HCT116 (cell line): ENCODE measurements around the gene TEAD1. TPM values are rescaled to one million over a fixed set of nuclear protein-coding genes. Genes with fewer than 3 reads are reported as not detected.

Source experiments
- ATAC-seq: fragments of 200-7000 bp; cut with Tn5 transposase; 2 replicates; pipeline ENCODE4 v1.9.1; 2020; ENCODE audit warnings: mild to moderate bottlenecking, moderate library complexity
- BruUV-seq: library from RNA; stranded (reverse); fragments of 400-500 nt; replicated peaks from 2 replicates; lab custom pipeline; 2021; lab: Mats Ljungman, UMichigan
- CTCF ChIA-PET: fragments of 300-600 bp; sonication (Branson Sonifier 250); formaldehyde crosslinking; loops from one replicate; lab custom pipeline; 2021; ENCODE audit warnings: antibody characterized with exemption; lab: Charles Lee
- POLR2A ChIA-PET: fragments of 300-600, 350-600 bp; sonication (Branson Sonifier 250); formaldehyde crosslinking; loops from one replicate; lab custom pipeline; 2021; ENCODE audit warnings: antibody characterized with exemption; lab: Charles Lee
- RAD21 ChIA-PET, 2 experiments: fragments of 300-600 bp; sonication (Branson Sonifier 250); formaldehyde crosslinking; loops; one replicate each; lab custom pipeline; 2023; ENCODE audit warnings: low total read pairs in 2 of 2; ENCODE audit not compliant: uncharacterized antibody in 2 of 2, unreplicated experiment in 2 of 2, low non-redundant PET in 1 of 2; lab: Charles Lee
- DNase-seq: peaks from one replicate; pipeline ENCODE4 v3.0.0-alpha.2; 2010; ENCODE audit warnings: low read depth, low spot score
- H2AFZ ChIP-seq: fragments of 200-600 bp; shearing (Covaris generic), sonication (generic); 2 replicates; pipeline ENCODE4 v1.6.1; 2017; ENCODE audit warnings: low read depth, mixed run types, mixed read lengths, antibody characterized with exemption, low read length; ENCODE audit not compliant: poor library complexity, severe bottlenecking
- H3K27ac ChIP-seq: 2 replicates; pipeline ENCODE4 v1.5.1; 2012; ENCODE audit warnings: low read depth, low read length
- H3K27me3 ChIP-seq: fragments of 200-600 bp; sonication (generic); 2 replicates; pipeline ENCODE4 v1.6.1; 2016; ENCODE audit warnings: mixed run types, low read length, mixed read lengths; ENCODE audit not compliant: insufficient read depth
- H3K36me3 ChIP-seq, 2 experiments: fragments of 200-500 bp in 1 of 2; fragments of 200-600 bp in 1 of 2; sonication (Bioruptor generic) in 1 of 2; sonication (generic) in 1 of 2; 2 replicates each; pipeline versions ENCODE4 v1.5.1 to v1.6.1; 2014 to 2016; ENCODE audit warnings: low read length in 2 of 2, inconsistent platforms in 1 of 2, mixed read lengths in 1 of 2, mixed run types in 1 of 2; ENCODE audit not compliant: insufficient read depth in 2 of 2, control insufficient read depth in 1 of 2
- H3K4me1 ChIP-seq, 2 experiments: fragments of 200-600 bp in 1 of 2; sonication (generic) in 1 of 2; 2 replicates each; pipeline versions ENCODE4 v1.5.1 to v1.6.1; 2012 to 2017; ENCODE audit warnings: low read length in 2 of 2, inconsistent platforms in 1 of 2, mild to moderate bottlenecking in 1 of 2, mixed read lengths in 1 of 2, mixed run types in 1 of 2, moderate library complexity in 1 of 2; ENCODE audit not compliant: insufficient read depth in 2 of 2, control insufficient read depth in 1 of 2
- H3K4me2 ChIP-seq: fragments of 200-600 bp; sonication (generic); 2 replicates; pipeline ENCODE4 v1.6.1; 2017; ENCODE audit warnings: mixed run types, low read length, mixed read lengths
- H3K4me3 ChIP-seq, 2 experiments: fragments of 200-600 bp in 1 of 2; sonication (generic) in 1 of 2; replicated peaks in 1 of 2; 2 replicates each; pipeline ENCODE4 v1.5.1; 2011 to 2016; ENCODE audit warnings: low read length in 2 of 2, control low read depth in 1 of 2, low read depth in 1 of 2, mild to moderate bottlenecking in 1 of 2, mixed read lengths in 1 of 2, mixed run types in 1 of 2
- H3K79me2 ChIP-seq: fragments of 200-600 bp; sonication (generic); 2 replicates; pipeline ENCODE4 v1.6.1; 2017; ENCODE audit warnings: mild to moderate bottlenecking, mixed run types, low read length, moderate library complexity, mixed read lengths; ENCODE audit not compliant: insufficient read depth
- H3K9ac ChIP-seq: fragments of 200-600 bp; sonication (generic); 2 replicates; pipeline ENCODE4 v1.6.1; 2016; ENCODE audit warnings: low read length, mixed read lengths
- H3K9me2 ChIP-seq: fragments of 200-600 bp; sonication (generic), shearing (Covaris generic); 2 replicates; pipeline ENCODE4 v1.6.1; 2017; ENCODE audit warnings: mixed run types, mild to moderate bottlenecking, moderate library complexity; ENCODE audit not compliant: insufficient read depth
- H3K9me3 ChIP-seq, 2 experiments: fragments of 200-500 bp in 1 of 2; fragments of 200-600 bp in 1 of 2; sonication (Bioruptor generic) in 1 of 2; sonication (generic) in 1 of 2; 2 replicates each; pipeline ENCODE4 v1.6.1; 2014 to 2017; ENCODE audit warnings: low read length in 2 of 2, mixed read lengths in 2 of 2, inconsistent platforms in 1 of 2, low read depth in 1 of 2, mild to moderate bottlenecking in 1 of 2, mixed run types in 1 of 2, moderate library complexity in 1 of 2; ENCODE audit not compliant: control insufficient read depth in 1 of 2, insufficient read depth in 1 of 2
- H4K20me1 ChIP-seq: fragments of 200-600 bp; sonication (generic), shearing (Covaris generic); 2 replicates; pipeline ENCODE4 v1.6.1; 2017; ENCODE audit warnings: mixed run types, mild to moderate bottlenecking, moderate library complexity; ENCODE audit not compliant: insufficient read depth
- EGR1 ChIP-seq: IDR thresholded peaks from 2 replicates; pipeline ENCODE4 v1.6.1; 2012; ENCODE audit warnings: low read depth
- EZH2 ChIP-seq: fragments of 200-600 bp; sonication (generic); IDR thresholded peaks from 2 replicates; pipeline ENCODE4 v1.6.1; 2017; ENCODE audit warnings: antibody characterized with exemption, mixed run types
- POLR2AphosphoS5 ChIP-seq: IDR thresholded peaks from 2 replicates; pipeline ENCODE4 v1.6.1; 2011; ENCODE audit warnings: mild to moderate bottlenecking, low read depth, low read length, moderate library complexity
- TCF7L2 ChIP-seq: IDR thresholded peaks from 2 replicates; pipeline ENCODE4 v1.7.0; 2011; ENCODE audit warnings: borderline replicate concordance, inconsistent platforms; ENCODE audit not compliant: insufficient read depth, insufficient read length; ENCODE audit errors: extremely low read depth
- YY1 ChIP-seq: IDR thresholded peaks from 2 replicates; pipeline ENCODE4 v1.6.1; 2011; ENCODE audit warnings: low read length, low read depth, moderate library complexity, mild to moderate bottlenecking; ENCODE audit not compliant: insufficient replicate concordance; ENCODE audit errors: extremely low read depth
- ZBTB33 ChIP-seq: IDR thresholded peaks from 2 replicates; pipeline ENCODE4 v1.6.1; 2011; ENCODE audit warnings: mild to moderate bottlenecking, low read length, moderate library complexity; ENCODE audit not compliant: insufficient replicate concordance; ENCODE audit errors: extremely low read depth
- ZFX ChIP-seq: fragments of 450-650 bp; IDR thresholded peaks from 2 replicates; pipeline ENCODE4 v1.6.1; 2017
- intact Hi-C: fragments of 100-400 bp; cut with micrococcal nuclease; formaldehyde crosslinking; loops from 2 replicates; pipeline ENCODE4 v1.10.0; 2022
- total RNA-seq: library from RNA; stranded (reverse); gene quantifications from one replicate; pipeline ENCODE4 v1.2.1, GENCODE V29; 2021; ENCODE audit not compliant: unreplicated experiment

TEAD1 gene
- total RNA-seq, 1 experiment from 2014 or later: 103 TPM

GRCh38 chr11:12770966-12771597, 96.9 kb downstream of the TEAD1 start:
- ChIA-PET POLR2A (no interaction called here), CTCF (no interaction called here)
- no peaks in the 10 kb centered on the region for H3K9me2 ChIP-seq
- no peak overlapping the region for H2AFZ ChIP-seq
- intact Hi-C loops: no loop called here
- H4K20me1 ChIP-seq: no peaks in the 10 kb centered on the region
- no peak overlapping the region for H3K9ac ChIP-seq
- no peak overlapping the region for H3K27ac ChIP-seq
- BruUV-seq: no TSS peak
- no peaks in the 10 kb centered on the region for H3K36me3 ChIP-seq
- no peaks in the 10 kb centered on the region for H3K9me3 ChIP-seq
- ATAC-seq (no peak), DNase-seq (no peak)
- H3K4me3 ChIP-seq: no peak overlapping the region
- H3K4me2 ChIP-seq: no peak overlapping the region
- H3K4me1 ChIP-seq: peaks cover 45 to 68% of the 10 kb centered on the region in 2 experiments
- TF ChIP-seq EGR1 (no peak), ZBTB33 (no peak), ZFX (no peak), EZH2 (no peak), POLR2AphosphoS5 (no peak), TCF7L2 (no peak), YY1 (no peak)
- TF ChIP-seq, all 23 proteins: peak for 0
- H3K79me2 ChIP-seq: peaks cover 93% of the 10 kb centered on the region
- RAD21 ChIA-PET: no interaction called here
- no peaks in the 10 kb centered on the region for H3K27me3 ChIP-seq
